SK-MEL-5 (cell line): ENCODE data around the gene USO1. TPM values are rescaled to one million over a fixed set of nuclear protein-coding genes. Genes with fewer than 3 reads are reported as not detected.
"Not testable (repeated sequence)": the region's sequence is repeated elsewhere in the genome, so short reads cannot be mapped to it uniquely, and the experiment has no call there.

Experiments used
- DNase-seq: peaks from one replicate; pipeline ENCODE4 v3.0.0-alpha.2; 2016; ENCODE audit warnings: low read depth, low spot score
- in situ Hi-C: cut with HindIII; loops from 2 replicates; pipeline ENCODE4 v1.10.0; 2016; ENCODE audit warnings: low sequenced_read_pairs, high pct_unique_total_duplicates, low pct_unique_long_range_greater_than_20kb
- total RNA-seq: library from RNA; depleted of rRNA; stranded (reverse); fragments of >200 nt; shearing (Covaris generic); gene quantifications from 2 replicates; pipeline ENCODE4 v1.2.3, GENCODE V29; 2014

USO1 gene
- total RNA-seq, 1 experiment from 2014 or later = 80.7 TPM

GRCh38 chr4:75820197-75820596, 95.8 kb downstream of the USO1 start:
- no peak for DNase-seq
- in situ Hi-C loops = no loop called here

GRCh38 chr4:75820676-75821075, 96.3 kb downstream of the USO1 start:
- DNase-seq = no peak

DNA sequence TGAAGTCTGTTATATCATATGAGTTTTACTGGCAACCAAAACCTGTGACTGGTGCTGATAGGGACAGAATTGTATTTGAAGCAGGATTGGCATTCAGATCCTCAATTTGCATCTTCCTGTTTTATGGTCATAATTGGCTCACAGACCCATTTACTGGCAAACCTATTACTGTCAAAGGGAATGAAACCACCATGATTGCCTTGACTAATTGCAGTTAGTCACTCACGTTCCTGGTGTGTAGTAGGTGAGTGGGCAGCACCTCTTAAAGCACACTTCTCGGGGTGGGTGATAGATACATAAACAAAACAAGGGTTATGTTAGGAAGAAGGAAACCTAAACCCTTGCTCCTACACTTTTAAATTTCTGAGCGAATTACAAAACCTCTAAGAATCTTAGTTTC, 96.8 kb downstream of the USO1 start:
- DNase-seq = no peak
- in situ Hi-C loops = no loop called here

More at GRCh38 chr4:75820676-75821075, 96.3 kb downstream of the USO1 start:
- in situ Hi-C loops = no loop called here

GRCh38 chr4:75821966-75822365, 97.6 kb downstream of the USO1 start:
- no peak for DNase-seq
- in situ Hi-C loops = no loop called here

DNA sequence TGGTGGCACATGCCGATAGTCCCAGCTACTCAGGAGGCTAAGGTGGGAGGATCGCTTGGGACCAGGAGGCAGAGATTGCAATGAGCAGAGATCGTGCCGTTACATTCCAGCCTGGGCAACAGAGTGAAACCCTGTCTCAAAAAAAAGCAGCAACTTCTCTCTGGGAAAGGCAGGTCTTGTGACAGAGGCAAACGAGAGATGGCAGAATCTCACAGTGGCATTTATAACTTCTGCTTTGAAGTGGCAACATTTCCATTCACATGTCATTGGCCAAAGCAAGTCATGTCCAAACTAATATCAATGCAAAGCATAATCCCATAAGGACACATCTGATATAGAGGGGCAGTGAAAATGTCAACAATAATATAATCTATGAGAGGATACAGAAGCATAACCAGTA, 98.0 kb downstream of the USO1 start:
- no peak for DNase-seq
- in situ Hi-C loops = no loop called here

DNA sequence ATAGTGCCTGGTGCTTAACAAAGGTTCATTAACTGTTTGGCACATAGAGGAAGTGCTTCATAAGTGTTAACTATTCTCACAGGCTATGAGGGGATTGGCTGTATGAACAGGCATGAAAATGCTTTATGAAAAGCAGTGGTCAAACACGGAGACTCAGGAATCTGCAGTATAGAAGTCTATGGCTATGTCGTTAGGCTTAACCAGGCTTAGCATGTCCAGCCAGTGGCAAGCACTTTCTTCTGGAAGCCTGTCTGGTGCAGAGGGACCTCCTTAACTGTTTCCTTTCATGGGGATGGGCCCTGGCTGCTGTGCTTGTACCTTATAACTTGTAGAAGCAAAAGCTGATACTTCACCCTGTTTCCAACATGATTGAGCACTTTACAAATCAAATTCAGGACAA, 99.4 kb downstream of the USO1 start:
- in situ Hi-C loops = no loop called here

DNA sequence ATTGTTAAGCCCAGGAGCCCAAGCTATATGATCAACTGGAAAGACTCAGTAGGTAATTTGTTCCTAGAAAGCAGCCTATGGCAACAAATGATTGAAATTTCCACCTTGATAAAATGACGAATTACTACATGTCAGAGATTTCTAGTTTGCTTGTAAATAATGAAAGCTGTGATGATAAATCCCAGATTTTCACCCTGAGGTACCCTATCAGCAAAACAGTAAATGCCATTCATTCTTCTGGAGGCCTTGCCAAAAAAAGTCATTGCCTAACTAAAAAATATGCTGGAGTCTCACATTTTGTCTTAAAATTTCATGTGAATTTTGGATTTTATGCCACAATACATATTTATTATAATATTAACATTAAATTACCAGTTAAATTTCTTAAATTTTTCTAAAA, 106.5 kb downstream of the USO1 start:
- in situ Hi-C loops = no loop called here
- DNase-seq = no peak

More for the DNA sequence above, 99.4 kb downstream of the USO1 start:
- no peak for DNase-seq

GRCh38 chr4:75831856-75832405, 107.6 kb downstream of the USO1 start:
- DNase-seq = no peak
- in situ Hi-C loops = no loop called here

GRCh38 chr4:75834095-75834771, 109.9 kb downstream of the USO1 start:
- in situ Hi-C loops = no loop called here
- DNase-seq = no peak

DNA sequence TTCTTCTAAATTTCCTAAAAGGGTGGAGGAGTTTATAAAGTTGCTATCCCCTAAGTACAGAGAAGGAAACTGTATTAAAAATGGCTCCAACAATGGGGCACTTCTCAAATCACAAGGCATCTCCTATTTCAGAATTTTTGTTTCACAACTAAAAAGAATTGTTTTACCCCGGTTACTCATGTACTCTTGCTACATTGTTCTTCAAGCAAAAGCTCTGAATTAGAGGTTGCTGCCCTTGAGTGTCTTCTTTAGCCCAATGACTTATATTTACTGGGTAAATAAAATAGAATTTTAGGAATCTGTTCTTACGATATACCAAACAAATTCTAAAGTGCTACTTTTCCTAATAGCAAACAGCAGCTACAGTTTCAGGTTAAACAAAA, 110.4 kb downstream of the USO1 start:
- in situ Hi-C loops = no loop called here
- no peak for DNase-seq

GRCh38 chr4:75841641-75842520, 117.5 kb downstream of the USO1 start:
- no peak for DNase-seq

DNA sequence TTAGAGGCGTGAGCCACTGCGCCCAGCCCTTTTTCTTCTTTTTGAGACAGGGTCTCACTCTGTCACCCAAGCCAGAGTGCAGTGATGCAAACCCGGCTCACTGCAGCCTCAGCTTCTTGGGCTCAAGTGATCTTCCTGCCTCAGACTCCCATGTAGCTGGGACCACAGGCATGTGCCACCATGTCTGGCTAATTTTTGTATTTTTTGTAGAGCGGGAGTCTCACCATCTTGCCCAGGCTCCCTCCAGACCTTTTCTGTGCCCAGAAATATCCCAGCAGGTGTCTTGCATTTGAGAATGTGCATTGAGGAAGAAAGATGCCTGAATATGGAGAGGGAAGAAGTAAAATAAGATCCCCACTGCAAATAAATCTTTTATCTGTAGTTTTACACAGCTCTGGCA, 119.2 kb downstream of the USO1 start:
- no peak for DNase-seq
- in situ Hi-C loops = no loop called here

More at GRCh38 chr4:75841641-75842520, 117.5 kb downstream of the USO1 start:
- in situ Hi-C loops = no loop called here

- in situ Hi-C loops = no loop called here
- DNase-seq = no peak
Measured at GRCh38 chr4:75844151-75844662, 119.8 kb downstream of the USO1 start.

- DNase-seq = no peak
- in situ Hi-C loops = no loop called here
Measured at GRCh38 chr4:75845992-75846391, 121.6 kb downstream of the USO1 start.

- in situ Hi-C loops = not testable (repeated sequence)
- DNase-seq = peak; percentile 85
Measured at GRCh38 chr4:75848171-75848760, 123.9 kb downstream of the USO1 start.

DNA sequence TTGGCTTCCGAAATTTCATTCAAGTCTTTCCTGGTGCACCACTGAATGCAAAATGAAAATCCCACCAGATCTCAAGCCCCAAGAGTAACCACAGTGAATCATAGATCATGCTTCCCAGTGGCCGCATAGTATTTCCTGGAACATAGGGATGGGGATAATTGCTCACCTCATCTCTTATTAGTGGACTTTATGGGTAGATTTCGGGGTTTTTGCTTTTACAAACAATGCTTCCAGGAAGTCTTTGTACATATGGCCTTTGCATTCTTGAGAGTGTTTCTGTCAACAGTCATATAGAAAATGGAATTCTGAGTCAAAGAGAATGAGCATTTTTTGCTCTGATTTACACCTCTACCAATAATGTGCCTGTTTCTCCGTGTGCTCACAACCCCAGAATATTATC, 124.5 kb downstream of the USO1 start:
- in situ Hi-C loops = no loop called here

DNA sequence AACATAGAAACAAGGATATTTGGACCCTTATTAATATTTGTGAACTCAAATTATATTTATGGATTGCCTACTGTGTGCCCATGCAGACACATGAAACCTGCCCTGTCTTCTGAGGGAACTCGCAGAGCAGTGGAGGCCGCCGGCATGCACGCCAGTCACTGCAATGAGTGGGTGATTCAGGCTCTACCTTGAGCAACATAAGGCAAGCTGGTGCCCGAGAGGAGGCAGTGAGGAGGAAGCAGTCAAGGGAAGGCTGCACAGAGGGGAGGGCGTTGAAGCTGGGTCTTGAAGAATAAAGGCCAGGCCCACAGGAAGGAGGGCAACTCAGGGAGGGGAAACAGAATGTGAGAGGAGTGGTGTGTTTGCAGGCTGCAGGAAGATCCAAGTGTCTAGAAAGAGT, 125.1 kb downstream of the USO1 start:
- in situ Hi-C loops = no loop called here
- peak; percentile 22 for DNase-seq

More for the DNA sequence above, 124.5 kb downstream of the USO1 start:
- DNase-seq = no peak

- no peak for DNase-seq
- in situ Hi-C loops = no loop called here
Measured at GRCh38 chr4:75858721-75859120, 134.3 kb downstream of the USO1 start.
